Esophagus muscularis mucosa (tissue), 4 donors: ENCODE results near the gene RAPGEF1.

Experiments
- CTCF ChIP-seq, 3 experiments: fragments of 200-600 bp in 2 of 3; fragments of 450-650 bp in 1 of 3; sonication (generic) in 2 of 3; IDR thresholded peaks; one replicate each; pipeline ENCODE4 v1.5.1; 2017 to 2019; ENCODE audit warnings: antibody characterized with exemption in 3 of 3, mild to moderate bottlenecking in 2 of 3, moderate library complexity in 1 of 3
- EP300 ChIP-seq: sonication (generic); formaldehyde crosslinking; IDR thresholded peaks from one replicate; pipeline ENCODE4 v1.6.1; 2017; ENCODE audit warnings: antibody characterized with exemption
- POLR2A ChIP-seq: fragments of 450-650 bp; IDR thresholded peaks from one replicate; pipeline ENCODE4 v1.6.1; 2017; ENCODE audit warnings: antibody characterized with exemption, moderate library complexity, mild to moderate bottlenecking, low read depth
- POLR2AphosphoS5 ChIP-seq, 2 donors: sonication (generic); formaldehyde crosslinking; IDR thresholded peaks; one replicate each; pipeline ENCODE4 v1.6.1; 2017; ENCODE audit warnings: antibody characterized with exemption in 2 of 2

GRCh38 chr9:131744171-131744719 is 4.4 kb upstream of the RAPGEF1 start:
- TF ChIP-seq EP300 (no peak), CTCF (IDR thresholded peaks at IDR 0.05) (no peak), POLR2AphosphoS5 (IDR thresholded peaks at IDR 0.05) (no peak), POLR2A (no peak)
